ENCODE measurements around the gene TMEM50A. TPM values are rescaled to one million over a fixed set of nuclear protein-coding genes. Genes with fewer than 3 reads are reported as not detected.
"Not testable (repeated sequence)": the region's sequence is repeated elsewhere in the genome, so short reads cannot be mapped to it uniquely, and the experiment has no call there.

TMEM50A gene
- total RNA-seq, 1 donor from 2014 or later = 108 TPM

- H3K27ac Mint-ChIP-seq (ENCODE audit: unreplicated experiment); H3K9me3 Mint-ChIP-seq (ENCODE audit: unreplicated experiment); H3K36me3 Mint-ChIP-seq (ENCODE audit: low read depth, unreplicated experiment); H3K4me3 Mint-ChIP-seq (ENCODE audit: unreplicated experiment); H3K4me1 Mint-ChIP-seq (ENCODE audit: unreplicated experiment); H3K27me3 Mint-ChIP-seq (ENCODE audit: unreplicated experiment); DNase-seq (ENCODE audit: low spot score): not testable (repeated sequence)
Measured at GRCh38 chr1:25409641-25410427, 71.7 kb downstream of the TMEM50A start.

Other genes with a start within 250 kb of the TMEM50A start
- gene SYF2, start 105.8 kb upstream of the TMEM50A start, total RNA-seq (ENCODE audit: unreplicated experiment) = 34.9 TPM
- 119 TPM for gene RSRP1, start 90.9 kb upstream of the TMEM50A start, total RNA-seq (ENCODE audit: unreplicated experiment)
- gene RHD, start 65.8 kb upstream of the TMEM50A start, total RNA-seq (ENCODE audit: unreplicated experiment) = 0.38 TPM
- 2.4 TPM for gene RHCE, start 82.5 kb downstream of the TMEM50A start, total RNA-seq (ENCODE audit: unreplicated experiment)
- 35.9 TPM for gene MACO1, start 92.6 kb downstream of the TMEM50A start, total RNA-seq (ENCODE audit: unreplicated experiment)
- 23.5 TPM for gene LDLRAP1, start 205.3 kb downstream of the TMEM50A start, total RNA-seq (ENCODE audit: unreplicated experiment)

Data from endothelial cell (in vitro differentiated cells).